Measurements from ENCODE around the gene GPRC5D. TPM values are rescaled to one million over a fixed set of nuclear protein-coding genes. Genes with fewer than 3 reads are reported as not detected.

Gene GPRC5D
- total RNA-seq, 6 experiments from 2014 or later = not detected

GRCh38 chr12:12922978-12923377, 29.0 kb downstream of the GPRC5D start:
- intact Hi-C loops (cut with DNase I) = no loop called here
- Histone ChIP-seq H3K36me3 (no peaks in the 10 kb centered on the region), H3K27ac (no peak overlapping the region), H3K9me3 (no peaks in the 10 kb centered on the region), H3K4me3 (no peak overlapping the region), H3K27me3 (no peaks in the 10 kb centered on the region), H3K4me1 (no peaks in the 10 kb centered on the region)
- 87% methylated on average over 4 of the region's 7 CpGs for WGBS (ENCODE audit: insufficient coverage, low coverage, low lambda C conversion rate, missing lambda C conversion rate)
- ATAC-seq (no peak), DNase-seq (no peak)
- TF ChIP-seq POLR2A (IDR thresholded peaks at IDR 0.05) = no peak
- TF ChIP-seq CTCF (IDR thresholded peaks at IDR 0.05) = no peak

GRCh38 chr12:12922191-12922616, 29.8 kb downstream of the GPRC5D start:
- H3K27me3 ChIP-seq = no peaks in the 10 kb centered on the region
- no peaks in the 10 kb centered on the region for H3K4me1 ChIP-seq
- no peaks in the 10 kb centered on the region for H3K9me3 ChIP-seq
- DNase-seq = no peak
- intact Hi-C loops (cut with DNase I) = no loop called here
- no peak overlapping the region for H3K4me3 ChIP-seq
- 50% methylated on average over 6 of the region's 6 CpGs for WGBS (ENCODE audit: insufficient coverage, low coverage, low lambda C conversion rate, missing lambda C conversion rate)
- TF ChIP-seq CTCF (IDR thresholded peaks at IDR 0.05) (no peak), POLR2A (IDR thresholded peaks at IDR 0.05) (no peak)
- peak in 1 of 4 donors; percentile 17 for ATAC-seq
- no peaks in the 10 kb centered on the region for H3K36me3 ChIP-seq
- no peak overlapping the region for H3K27ac ChIP-seq

- 61% methylated on average over 5 of the region's 5 CpGs for WGBS (ENCODE audit: insufficient coverage, low coverage, low lambda C conversion rate, missing lambda C conversion rate)
- no peaks in the 10 kb centered on the region for H3K36me3 ChIP-seq
- peaks cover 0 to 4% (median 0%) of the 10 kb centered on the region in 4 donors for H3K4me1 ChIP-seq
- intact Hi-C loops (cut with DNase I) = loop anchor here (10.0 kb wide), 3 partner anchors 55 to 295 kb away; no protein-coding TSS in a partner anchor
- DNase-seq = no peak
- ATAC-seq = no peak
- TF ChIP-seq CTCF (IDR thresholded peaks at IDR 0.05) (no peak), POLR2A (IDR thresholded peaks at IDR 0.05) (no peak)
- no peak overlapping the region for H3K27ac ChIP-seq
- H3K27me3 ChIP-seq = no peaks in the 10 kb centered on the region
- H3K9me3 ChIP-seq = no peaks in the 10 kb centered on the region
- H3K4me3 ChIP-seq = no peak overlapping the region
Observed at GRCh38 chr12:12919666-12920435, 32.1 kb downstream of the GPRC5D start.

GRCh38 chr12:12918781-12919389, 33.1 kb downstream of the GPRC5D start:
- intact Hi-C loops (cut with DNase I) = loop anchor here (10.0 kb wide), 3 partner anchors 56 to 296 kb away; no protein-coding TSS in a partner anchor
- no peak for TF ChIP-seq CTCF (IDR thresholded peaks at IDR 0.05)
- no peak for TF ChIP-seq POLR2A (IDR thresholded peaks at IDR 0.05)
- peaks cover 0 to 4% (median 0%) of the 10 kb centered on the region in 4 donors for H3K4me1 ChIP-seq
- ATAC-seq (no peak), DNase-seq (no peak)
- no peaks in the 10 kb centered on the region for H3K27me3 ChIP-seq
- WGBS (ENCODE audit: insufficient coverage, low coverage, low lambda C conversion rate, missing lambda C conversion rate) = 54% methylated on average over 6 of the region's 6 CpGs
- H3K4me3 ChIP-seq = no peak overlapping the region
- H3K36me3 ChIP-seq = no peaks in the 10 kb centered on the region
- no peaks in the 10 kb centered on the region for H3K9me3 ChIP-seq
- H3K27ac ChIP-seq = no peak overlapping the region

Measured in right lobe of liver (tissue), 6 donors.